Calu3 (cell line): Measurements from ENCODE around the gene CEP131. TPM values are rescaled to one million over a fixed set of nuclear protein-coding genes. Genes with fewer than 3 reads are reported as not detected.

Source experiments
- BruUV-seq: library from RNA; stranded (reverse); fragments of 400-500 nt; replicated peaks from 2 replicates; lab custom pipeline; 2021; lab: Mats Ljungman, UMichigan
- CTCF ChIA-PET: fragments of 300-600 bp; sonication (Branson Sonifier 250); formaldehyde crosslinking; loops from one replicate; lab custom pipeline; 2022; ENCODE audit warnings: antibody characterized with exemption; lab: Charles Lee
- DNase-seq: peaks from one replicate; pipeline ENCODE4 v3.0.0; 2022
- H3K27ac Mint-ChIP-seq: one replicate; pipeline ENCODE4 v1.8.0; 2022; ENCODE audit warnings: mixed read lengths; ENCODE audit not compliant: unreplicated experiment
- H3K27me3 Mint-ChIP-seq: one replicate; pipeline ENCODE4 v1.8.0; 2022; ENCODE audit warnings: mixed read lengths; ENCODE audit not compliant: unreplicated experiment
- H3K36me3 Mint-ChIP-seq: one replicate; pipeline ENCODE4 v1.8.0; 2022; ENCODE audit warnings: mild to moderate bottlenecking, moderate library complexity, mixed read lengths; ENCODE audit not compliant: insufficient read depth, unreplicated experiment
- H3K4me1 Mint-ChIP-seq: one replicate; pipeline ENCODE4 v1.8.0; 2022; ENCODE audit warnings: mild to moderate bottlenecking, low read depth, mixed read lengths; ENCODE audit not compliant: unreplicated experiment
- H3K4me3 Mint-ChIP-seq: one replicate; pipeline ENCODE4 v1.8.0; 2022; ENCODE audit warnings: mild to moderate bottlenecking, low read depth, moderate library complexity, mixed read lengths; ENCODE audit not compliant: unreplicated experiment
- H3K9me3 Mint-ChIP-seq: one replicate; pipeline ENCODE4 v1.8.0; 2022; ENCODE audit warnings: low read depth, mixed read lengths; ENCODE audit not compliant: unreplicated experiment
- CTCF ChIP-seq: fragments of 200-600 bp; IDR thresholded peaks from one replicate; pipeline ENCODE4 v1.8.0; 2022; ENCODE audit warnings: antibody characterized with exemption; ENCODE audit not compliant: unreplicated experiment
- intact Hi-C: fragments of 100-400 bp; cut with micrococcal nuclease; formaldehyde crosslinking; loops from one replicate; pipeline ENCODE4 v1.10.0; 2022; ENCODE audit not compliant: unreplicated experiment
- total RNA-seq: library from RNA; stranded (reverse); gene quantifications from 2 replicates; pipeline ENCODE4 v1.2.3, GENCODE V29; 2022

CEP131 gene
- total RNA-seq, 1 experiment from 2014 or later: 28.2 TPM

- Mint-ChIP-seq H3K36me3 (peaks cover 24% of the 10 kb centered on the region), H3K9me3 (no peaks in the 10 kb centered on the region), H3K4me1 (no peaks in the 10 kb centered on the region), H3K27me3 (peaks cover 30% of the 10 kb centered on the region), H3K27ac (no peak overlapping the region), H3K4me3 (no peak overlapping the region)
- no peak for DNase-seq
- intact Hi-C loops: no loop called here
- CTCF ChIA-PET: interaction anchor here (1.2 kb wide), 1 partner anchor 13 kb away, joined by 4 read pairs; no protein-coding TSS in a partner anchor
- no peak for TF ChIP-seq CTCF
- no TSS peak for BruUV-seq
Measured at GRCh38 chr17:81187586-81188490, 34.9 kb downstream of the CEP131 start.

- intact Hi-C loops: no loop called here
- peaks cover 24% of the 10 kb centered on the region for H3K36me3 Mint-ChIP-seq
- no peak overlapping the region for H3K27ac Mint-ChIP-seq
- no peak for DNase-seq
- no peak for TF ChIP-seq CTCF
- CTCF ChIA-PET: interaction anchor here (1.2 kb wide), 1 partner anchor 14 kb away, joined by 4 read pairs; no protein-coding TSS in a partner anchor
- H3K27me3 Mint-ChIP-seq: peaks cover 35% of the 10 kb centered on the region
- H3K9me3 Mint-ChIP-seq: no peaks in the 10 kb centered on the region
- H3K4me1 Mint-ChIP-seq: no peaks in the 10 kb centered on the region
- H3K4me3 Mint-ChIP-seq: no peak overlapping the region
- BruUV-seq: no TSS peak
Measured at GRCh38 chr17:81187120-81187519, 35.6 kb downstream of the CEP131 start.

GRCh38 chr17:81186203-81186602 lies 36.6 kb downstream of the CEP131 start:
- intact Hi-C loops: no loop called here
- peaks cover 35% of the 10 kb centered on the region for H3K27me3 Mint-ChIP-seq
- CTCF ChIA-PET: no interaction called here
- no peak overlapping the region for H3K27ac Mint-ChIP-seq
- no peaks in the 10 kb centered on the region for H3K9me3 Mint-ChIP-seq
- no peak for DNase-seq
- TF ChIP-seq CTCF: no peak
- no TSS peak for BruUV-seq
- H3K4me1 Mint-ChIP-seq: no peaks in the 10 kb centered on the region
- H3K36me3 Mint-ChIP-seq: peaks cover 23% of the 10 kb centered on the region
- no peak overlapping the region for H3K4me3 Mint-ChIP-seq

GRCh38 chr17:81184555-81184954 lies 38.2 kb downstream of the CEP131 start:
- intact Hi-C loops: no loop called here

More at GRCh38 chr17:81184555-81184954, 38.2 kb downstream of the CEP131 start:
- H3K27ac Mint-ChIP-seq: no peak overlapping the region
- no TSS peak for BruUV-seq
- H3K36me3 Mint-ChIP-seq: peaks cover 20% of the 10 kb centered on the region
- no peak for TF ChIP-seq CTCF
- H3K4me3 Mint-ChIP-seq: no peak overlapping the region
- H3K9me3 Mint-ChIP-seq: no peaks in the 10 kb centered on the region
- CTCF ChIA-PET: no interaction called here
- no peak for DNase-seq
- H3K4me1 Mint-ChIP-seq: no peaks in the 10 kb centered on the region
- H3K27me3 Mint-ChIP-seq: peaks cover 35% of the 10 kb centered on the region
